ENCODE measurements around the gene MACROH2A2. TPM values are rescaled to one million over a fixed set of nuclear protein-coding genes. Genes with fewer than 3 reads are reported as not detected.
"Not testable (repeated sequence)": the region's sequence is repeated elsewhere in the genome, so short reads cannot be mapped to it uniquely, and the experiment has no call there.

MACROH2A2 gene
- total and polyA plus RNA-seq, 10 of the 15 experiments (the other 5 are each of a cell fraction or from before 2014, with no cell fraction given): 0.14 to 0.24 TPM; not detected in 8

GRCh38 chr10:70078937-70079336, 26.3 kb downstream of the MACROH2A2 start:
- Histone ChIP-seq H3K9me3 (replicated peaks; ENCODE audit: control insufficient read depth, insufficient read depth, low read length) (no peaks in the 10 kb centered on the region), H3K4me2 (ENCODE audit: control insufficient read depth, insufficient read depth) (no peak overlapping the region), H3K27ac (ENCODE audit: control insufficient read depth, insufficient read depth) (no peak overlapping the region), H3K36me3 (ENCODE audit: control insufficient read depth in 2 of 2, insufficient read depth in 2 of 2, low read length in 1 of 2) (no peaks in the 10 kb centered on the region), H3K4me3 (no peak overlapping the region), H2AFZ (ENCODE audit: control insufficient read depth, low read depth, low read length) (no peak overlapping the region), H4K20me1 (ENCODE audit: control insufficient read depth, insufficient read depth) (no peaks in the 10 kb centered on the region), H3K9ac (ENCODE audit: control insufficient read depth, insufficient read depth, low read length) (no peak overlapping the region), H3K79me2 (ENCODE audit: control insufficient read depth, insufficient read depth, low read length) (no peaks in the 10 kb centered on the region), H3K27me3 (replicated peaks in 1 of 2; ENCODE audit: control insufficient read depth in 2 of 2, insufficient read depth in 2 of 2, low read length in 1 of 2) (no peaks in the 10 kb centered on the region; a peak in 2 of 4 replicates), H3K4me1 (ENCODE audit: control insufficient read depth, insufficient read depth, low read length) (no peaks in the 10 kb centered on the region)
- no TSS peak for BruUV-seq (replicated peaks)
- ChIA-PET SMC1A (ENCODE audit: uncharacterized antibody, unreplicated experiment) (interaction anchor here (1.0 kb wide), 1 partner anchor 12 kb away, joined by 3 read pairs; no protein-coding TSS in a partner anchor), RAD21 (ENCODE audit: unreplicated experiment) (no interaction called here), CTCF (interaction anchor here (1.0 to 1.9 kb wide), 2 partner anchors 37 to 67 kb away, joined by 3 to 9 read pairs; partner anchors contain the start of gene TYSND1), POLR2A (no interaction called here)
- DNase-seq (ENCODE audit: low read depth, low spot score) (no peak), ATAC-seq (no peak), FAIRE-seq (no peak)
- no peak for TF ChIP-seq SIN3A (IDR thresholded peaks at IDR 0.05; ENCODE audit: low read depth, low read length)
- no peak for TF ChIP-seq SMAD1 (IDR thresholded peaks at IDR 0.05; ENCODE audit: low read depth, partially characterized antibody)
- TF ChIP-seq RUNX3 (IDR thresholded peaks at IDR 0.05; ENCODE audit: low read length): no peak
- intact Hi-C loops (cut with micrococcal nuclease; ENCODE audit: unreplicated experiment): no loop called here
- in situ Hi-C loops (cut with MboI): no loop called here
- 63% methylated on average over 7 of the region's 7 CpGs for WGBS (ENCODE audit: insufficient coverage, insufficient replicate concordance, low lambda C conversion rate, missing lambda C conversion rate)

DNA sequence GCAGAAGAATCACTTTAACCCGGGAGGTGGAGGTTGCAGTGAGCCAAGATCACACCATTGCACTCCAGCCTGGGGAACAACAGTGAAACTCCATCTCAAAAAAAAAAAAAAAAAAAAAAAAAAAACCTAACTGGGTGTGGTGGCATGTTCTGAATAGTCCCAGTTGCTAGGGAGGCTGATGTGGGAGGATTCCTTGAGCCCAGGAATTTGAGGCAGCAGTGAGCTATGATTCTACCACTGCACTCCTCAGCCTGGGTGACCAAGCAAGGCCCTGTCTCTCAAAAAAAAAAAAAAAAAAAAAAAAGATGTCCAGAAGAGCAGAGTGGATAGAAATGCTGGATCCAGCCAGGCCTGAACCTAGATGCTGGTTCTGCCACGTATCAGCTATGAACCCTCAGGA, 28.1 kb downstream of the MACROH2A2 start:
- in situ Hi-C loops (cut with MboI); H3K79me2 ChIP-seq (ENCODE audit: control insufficient read depth, insufficient read depth, low read length); H3K4me3 ChIP-seq; H2AFZ ChIP-seq (ENCODE audit: control insufficient read depth, low read depth, low read length); DNase-seq (ENCODE audit: low read depth, low spot score); POLR2A ChIA-PET; H3K4me1 ChIP-seq (ENCODE audit: control insufficient read depth, insufficient read depth, low read length); SMC1A ChIA-PET (ENCODE audit: uncharacterized antibody, unreplicated experiment); H3K27me3 ChIP-seq (replicated peaks in 1 of 2; ENCODE audit: control insufficient read depth in 2 of 2, insufficient read depth in 2 of 2, low read length in 1 of 2); H3K9ac ChIP-seq (ENCODE audit: control insufficient read depth, insufficient read depth, low read length); H3K4me2 ChIP-seq (ENCODE audit: control insufficient read depth, insufficient read depth); H4K20me1 ChIP-seq (ENCODE audit: control insufficient read depth, insufficient read depth); ATAC-seq; RAD21 ChIA-PET (ENCODE audit: unreplicated experiment); H3K27ac ChIP-seq (ENCODE audit: control insufficient read depth, insufficient read depth); BruUV-seq (replicated peaks); H3K36me3 ChIP-seq (ENCODE audit: control insufficient read depth in 2 of 2, insufficient read depth in 2 of 2, low read length in 1 of 2); intact Hi-C loops (cut with micrococcal nuclease; ENCODE audit: unreplicated experiment); FAIRE-seq; H3K9me3 ChIP-seq (replicated peaks; ENCODE audit: control insufficient read depth, insufficient read depth, low read length): not testable (repeated sequence)
- 20% methylated on average over 2 of the region's 2 CpGs for WGBS (ENCODE audit: insufficient coverage, insufficient replicate concordance, low lambda C conversion rate, missing lambda C conversion rate)
- CTCF ChIA-PET: interaction anchor here (1.5 kb wide), 1 partner anchor 35 kb away, joined by 4 read pairs; no protein-coding TSS in a partner anchor

Measured in GM12878 (cell line).